GM11168 (cell line): Measurements from ENCODE around the gene COLEC11.

Experiments used
- in situ Hi-C: fragments of 300-500 bp; cut with MboI; formaldehyde crosslinking; loops from one replicate; pipeline ENCODE4 v1.12.0; 2022; ENCODE audit warnings: low sequenced_read_pairs; ENCODE audit not compliant: unreplicated experiment

COLEC11 gene

GRCh38 chr2:3692375-3692774, 97.5 kb downstream of the COLEC11 start:
- in situ Hi-C loops = no loop called here
